Activated CD4-positive, alpha-beta T cell treated with anti-CD3 and anti-CD28 coated beads for 36 hours (primary cell): ENCODE measurements around the gene RIF1. TPM values are rescaled to one million over a fixed set of nuclear protein-coding genes. Genes with fewer than 3 reads are reported as not detected.

Experiments used
- ATAC-seq: fragments of 200-7000 bp; cut with Tn5 transposase; one replicate; pipeline ENCODE4 v1.10.0; 2021; ENCODE audit warnings: mild to moderate bottlenecking, moderate library complexity
- CTCF ChIA-PET: fragments of 350-600 bp; sonication (Branson Sonifier 250); formaldehyde crosslinking; loops from one replicate; lab custom pipeline; 2021; ENCODE audit warnings: antibody characterized with exemption; lab: Charles Lee
- POLR2A ChIA-PET: fragments of 350-600 bp; sonication (Branson Sonifier 250); formaldehyde crosslinking; loops from one replicate; lab custom pipeline; 2021; ENCODE audit warnings: antibody characterized with exemption, inconsistent platforms; lab: Charles Lee
- DNase-seq: peaks from one replicate; pipeline ENCODE4 v3.0.0-alpha.2; 2020
- H3K27ac Mint-ChIP-seq: one replicate; pipeline ENCODE4 v1.8.0; 2021; ENCODE audit warnings: mixed read lengths
- H3K27me3 Mint-ChIP-seq: one replicate; pipeline ENCODE4 v1.8.0; 2021; ENCODE audit warnings: mixed read lengths
- H3K36me3 Mint-ChIP-seq: one replicate; pipeline ENCODE4 v1.8.0; 2021; ENCODE audit warnings: low read depth, mixed read lengths
- H3K4me1 Mint-ChIP-seq: one replicate; pipeline ENCODE4 v1.8.0; 2021; ENCODE audit warnings: mixed read lengths
- H3K4me3 Mint-ChIP-seq: one replicate; pipeline ENCODE4 v1.8.0; 2021; ENCODE audit warnings: mild to moderate bottlenecking, moderate library complexity, mixed read lengths
- H3K9me3 Mint-ChIP-seq: one replicate; pipeline ENCODE4 v1.8.0; 2021; ENCODE audit warnings: low read depth, mixed read lengths
- intact Hi-C, 2 experiments: fragments of 100-400 bp; cut with DNase I in 1 of 2; cut with micrococcal nuclease in 1 of 2; formaldehyde crosslinking; loops; one replicate each; pipeline versions ENCODE4 v1.14.2 to v1.15.1; 2022 to 2024; cut with DNase I, micrococcal nuclease
- total RNA-seq, 2 experiments: library from RNA; stranded (reverse); gene quantifications; one replicate each; pipeline ENCODE4 v1.2.3, GENCODE V29; 2021

The RIF1 gene
- total RNA-seq, 2 experiments from 2014 or later: 55.7 to 67.1 TPM

GRCh38 chr2:151476287-151476686 is 66.6 kb downstream of the RIF1 start:
- ChIA-PET CTCF (interaction anchor here (0.8 kb wide), 1 partner anchor 11 kb away, joined by 3 read pairs; no protein-coding TSS in a partner anchor), POLR2A (no interaction called here)
- peaks cover 16% of the 10 kb centered on the region for H3K4me1 Mint-ChIP-seq
- no peak for ATAC-seq
- no peak for DNase-seq
- no peaks in the 10 kb centered on the region for H3K27me3 Mint-ChIP-seq
- no peak overlapping the region for H3K27ac Mint-ChIP-seq
- peaks cover 68% of the 10 kb centered on the region for H3K36me3 Mint-ChIP-seq
- intact Hi-C loops: no loop called here
- H3K4me3 Mint-ChIP-seq: no peak overlapping the region
- H3K9me3 Mint-ChIP-seq: peaks cover 4% of the 10 kb centered on the region

DNA sequence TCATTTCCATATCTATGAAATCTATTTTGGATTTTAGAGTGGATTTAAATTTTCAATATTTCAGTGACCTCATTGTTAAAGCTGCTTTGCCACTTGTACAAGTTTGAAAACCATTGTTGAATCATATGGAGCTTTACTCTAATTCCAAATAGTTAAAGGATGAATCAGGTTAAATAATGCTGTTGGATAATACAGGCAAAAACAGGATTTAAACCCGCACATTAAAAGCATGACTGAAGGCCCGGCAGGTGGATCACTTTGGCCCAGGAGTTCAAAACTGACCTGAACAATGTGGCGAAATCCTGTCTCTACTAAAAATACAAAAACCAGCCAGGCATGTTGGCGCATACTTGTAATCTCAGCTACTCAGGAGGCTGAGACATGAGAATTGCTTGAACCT is 68.3 kb downstream of the RIF1 start:
- Mint-ChIP-seq H3K4me1 (peaks cover 25% of the 10 kb centered on the region), H3K4me3 (no peak overlapping the region), H3K9me3 (peaks cover 4% of the 10 kb centered on the region), H3K27me3 (no peaks in the 10 kb centered on the region), H3K36me3 (peaks cover 66% of the 10 kb centered on the region), H3K27ac (no peak overlapping the region)
- ChIA-PET POLR2A (no interaction called here), CTCF (no interaction called here)
- ATAC-seq: no peak
- DNase-seq: no peak
- intact Hi-C loops: no loop called here

GRCh38 chr2:151481744-151482143 is 72.0 kb downstream of the RIF1 start:
- peak; percentile 84 for ATAC-seq
- H3K4me3 Mint-ChIP-seq: no peak overlapping the region
- peak overlapping the region; percentile 68 for H3K27ac Mint-ChIP-seq
- peaks cover 75% of the 10 kb centered on the region for H3K36me3 Mint-ChIP-seq
- POLR2A ChIA-PET: no interaction called here
- H3K27me3 Mint-ChIP-seq: no peaks in the 10 kb centered on the region
- peak; percentile 62 for DNase-seq
- intact Hi-C loops: loop anchor here (1.0 to 10.0 kb wide), 5 partner anchors 59 to 346 kb away; partner anchors contain the start of genes ARL5A (in 2 of the 2) and NMI (in 1 of the 2)
- CTCF ChIA-PET: no interaction called here
- H3K9me3 Mint-ChIP-seq: peaks cover 8% of the 10 kb centered on the region
- H3K4me1 Mint-ChIP-seq: peaks cover 41% of the 10 kb centered on the region

DNA sequence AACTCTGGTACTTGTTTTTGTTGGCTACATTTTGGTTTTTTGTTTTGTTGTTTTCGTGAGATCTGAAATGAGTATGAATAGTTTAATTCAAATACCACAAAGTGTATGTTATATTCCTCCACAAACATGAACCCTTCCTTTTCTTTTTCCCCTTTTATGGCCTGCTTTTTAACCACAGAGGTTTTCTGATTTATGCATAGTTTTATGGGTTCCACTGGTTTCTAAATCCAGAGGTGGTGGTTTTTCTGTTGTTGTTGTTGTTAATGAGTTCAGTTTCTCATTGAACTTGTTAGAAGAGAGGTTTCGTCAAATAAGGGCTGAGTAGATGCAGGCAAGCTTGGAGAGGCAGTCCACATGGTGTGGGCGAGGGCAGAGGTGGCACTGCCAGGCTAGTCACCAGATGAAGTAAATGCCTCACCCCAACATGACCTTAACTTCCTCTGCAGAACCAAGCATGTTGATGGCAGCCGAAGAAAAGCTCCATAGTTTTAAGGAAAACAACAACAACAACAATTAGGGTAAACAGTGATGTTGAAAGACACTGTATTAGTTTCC is 72.5 kb downstream of the RIF1 start:
- DNase-seq (peak; percentile 36), ATAC-seq (peak; percentile 40)
- H3K36me3 Mint-ChIP-seq: peaks cover 74% of the 10 kb centered on the region
- no peak overlapping the region for H3K4me3 Mint-ChIP-seq
- peak overlapping the region; percentile 68 for H3K27ac Mint-ChIP-seq
- ChIA-PET CTCF (no interaction called here), POLR2A (no interaction called here)
- no peaks in the 10 kb centered on the region for H3K27me3 Mint-ChIP-seq
- intact Hi-C loops: loop anchor here (5.0 to 10.0 kb wide), 3 partner anchors 60 to 345 kb away; partner anchors contain the start of gene ARL5A (in 2 of the 2)
- H3K4me1 Mint-ChIP-seq: peaks cover 41% of the 10 kb centered on the region
- peaks cover 8% of the 10 kb centered on the region for H3K9me3 Mint-ChIP-seq

- CTCF ChIA-PET: no interaction called here
- H3K27me3 Mint-ChIP-seq: no peaks in the 10 kb centered on the region
- POLR2A ChIA-PET: interaction anchor here (0.5 to 0.7 kb wide), 2 partner anchors 26 to 1222 kb away, joined by 3 to 5 read pairs; no protein-coding TSS in a partner anchor
- ATAC-seq (no peak), DNase-seq (no peak)
- intact Hi-C loops: loop anchor here (5.0 to 10.0 kb wide), 3 partner anchors 61 to 344 kb away; partner anchors contain the start of gene ARL5A (in 2 of the 2)
- peaks cover 41% of the 10 kb centered on the region for H3K4me1 Mint-ChIP-seq
- H3K9me3 Mint-ChIP-seq: peaks cover 8% of the 10 kb centered on the region
- no peak overlapping the region for H3K4me3 Mint-ChIP-seq
- peaks cover 69% of the 10 kb centered on the region for H3K36me3 Mint-ChIP-seq
- H3K27ac Mint-ChIP-seq: no peak overlapping the region
Measured at GRCh38 chr2:151483546-151483945, 73.8 kb downstream of the RIF1 start.

GRCh38 chr2:151484100-151484499 is 74.4 kb downstream of the RIF1 start:
- CTCF ChIA-PET: no interaction called here

DNA sequence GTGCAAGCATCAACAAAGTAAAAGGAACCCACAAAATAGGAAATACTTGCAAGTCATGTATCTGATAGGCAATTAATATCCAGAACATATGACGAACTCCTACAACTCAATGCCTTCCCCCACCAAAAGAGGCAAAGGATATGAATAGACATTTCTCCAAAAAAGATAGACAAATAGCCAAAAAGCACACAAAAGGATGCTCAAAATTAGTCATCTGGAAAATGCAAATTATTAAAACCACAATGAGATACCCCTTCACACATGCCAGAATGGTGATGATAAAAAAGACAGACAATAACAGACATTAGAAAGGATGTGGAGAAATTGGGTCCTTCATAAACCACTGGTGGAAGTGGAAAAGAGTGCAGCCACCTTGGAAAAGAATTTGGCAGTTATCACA is 76.4 kb downstream of the RIF1 start:
- no peak overlapping the region for H3K27ac Mint-ChIP-seq
- ChIA-PET POLR2A (no interaction called here), CTCF (no interaction called here)
- DNase-seq: no peak
- ATAC-seq: peak; percentile 9
- no peak overlapping the region for H3K4me3 Mint-ChIP-seq
- H3K27me3 Mint-ChIP-seq: no peaks in the 10 kb centered on the region
- peaks cover 3% of the 10 kb centered on the region for H3K9me3 Mint-ChIP-seq
- intact Hi-C loops: loop anchor here in 1 of 2 experiments (10.0 kb wide), 1 partner anchor 339 kb away; the partner anchor contains the start of gene ARL5A
- H3K4me1 Mint-ChIP-seq: peaks cover 33% of the 10 kb centered on the region
- H3K36me3 Mint-ChIP-seq: peaks cover 59% of the 10 kb centered on the region

More at GRCh38 chr2:151484100-151484499, 74.4 kb downstream of the RIF1 start:
- intact Hi-C loops: loop anchor here (5.0 to 10.0 kb wide), 3 partner anchors 62 to 343 kb away; partner anchors contain the start of gene ARL5A (in 2 of the 2)
- Mint-ChIP-seq H3K4me1 (peaks cover 41% of the 10 kb centered on the region), H3K27ac (no peak overlapping the region), H3K4me3 (no peak overlapping the region), H3K27me3 (no peaks in the 10 kb centered on the region), H3K36me3 (peaks cover 63% of the 10 kb centered on the region), H3K9me3 (peaks cover 8% of the 10 kb centered on the region)
- DNase-seq (no peak), ATAC-seq (no peak)
- POLR2A ChIA-PET: no interaction called here

- CTCF ChIA-PET: no interaction called here
- intact Hi-C loops: no loop called here
- Mint-ChIP-seq H3K27me3 (no peaks in the 10 kb centered on the region), H3K27ac (no peak overlapping the region), H3K36me3 (peaks cover 41% of the 10 kb centered on the region), H3K4me3 (no peak overlapping the region), H3K9me3 (peaks cover 3% of the 10 kb centered on the region), H3K4me1 (peaks cover 12% of the 10 kb centered on the region)
- DNase-seq: no peak
- ATAC-seq: no peak
- POLR2A ChIA-PET: no interaction called here
Measured at GRCh38 chr2:151490276-151490675, 80.6 kb downstream of the RIF1 start.

DNA sequence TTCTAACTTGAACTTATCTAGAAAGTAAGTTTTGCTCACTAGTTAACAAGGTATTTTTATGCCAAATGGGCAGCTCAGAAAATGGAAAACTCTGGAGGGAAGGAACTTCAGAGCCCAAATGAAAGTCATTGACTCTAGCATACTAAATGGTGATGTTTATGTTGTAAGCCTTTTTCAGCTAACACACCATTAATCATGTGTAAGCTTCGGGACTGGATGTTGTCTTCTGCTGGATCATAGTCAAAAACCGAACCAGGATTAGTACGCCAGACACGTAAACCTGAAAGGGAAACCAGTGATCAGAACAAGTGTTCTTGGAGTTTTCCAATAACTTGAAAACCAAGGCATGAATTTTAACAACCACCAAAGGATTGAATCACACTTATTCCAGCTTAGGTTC is 81.8 kb downstream of the RIF1 start:
- ATAC-seq (no peak), DNase-seq (no peak)
- CTCF ChIA-PET: interaction anchor here (0.7 kb wide), 1 partner anchor 596 kb away, joined by 3 read pairs; no protein-coding TSS in a partner anchor
- no peaks in the 10 kb centered on the region for H3K27me3 Mint-ChIP-seq
- POLR2A ChIA-PET: no interaction called here
- H3K4me3 Mint-ChIP-seq: no peak overlapping the region
- no peaks in the 10 kb centered on the region for H3K4me1 Mint-ChIP-seq
- intact Hi-C loops: no loop called here
- no peaks in the 10 kb centered on the region for H3K9me3 Mint-ChIP-seq
- peaks cover 31% of the 10 kb centered on the region for H3K36me3 Mint-ChIP-seq
- H3K27ac Mint-ChIP-seq: no peak overlapping the region

GRCh38 chr2:151498178-151498577 is 88.5 kb downstream of the RIF1 start:
- H3K4me3 Mint-ChIP-seq: no peak overlapping the region
- ATAC-seq (no peak), DNase-seq (no peak)
- ChIA-PET POLR2A (no interaction called here), CTCF (interaction anchor here (0.7 kb wide), 1 partner anchor 10 kb away, joined by 3 read pairs; no protein-coding TSS in a partner anchor)
- intact Hi-C loops: no loop called here
- no peaks in the 10 kb centered on the region for H3K4me1 Mint-ChIP-seq
- H3K36me3 Mint-ChIP-seq: peaks cover 9% of the 10 kb centered on the region
- H3K27ac Mint-ChIP-seq: no peak overlapping the region
- H3K27me3 Mint-ChIP-seq: no peaks in the 10 kb centered on the region
- no peaks in the 10 kb centered on the region for H3K9me3 Mint-ChIP-seq

DNA sequence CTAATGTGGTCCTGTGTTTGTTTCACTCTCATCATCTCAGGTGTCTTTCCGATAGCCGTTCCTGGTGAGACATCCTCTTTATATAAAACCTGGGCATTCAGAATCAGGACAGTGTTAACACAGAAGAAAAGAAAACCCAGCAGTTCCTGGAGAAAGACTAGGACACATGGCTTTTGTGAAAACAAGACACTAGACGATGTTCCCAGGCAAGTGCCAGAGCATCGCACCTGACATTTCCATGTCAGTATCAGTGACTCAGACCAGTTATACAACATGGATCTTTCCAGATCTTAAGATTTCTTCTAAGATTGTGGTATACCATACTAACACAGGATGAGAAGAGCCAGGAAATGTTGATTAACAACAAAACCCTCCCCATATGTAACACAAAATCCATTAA is 96.5 kb downstream of the RIF1 start:
- ChIA-PET CTCF (no interaction called here), POLR2A (no interaction called here)
- intact Hi-C loops: no loop called here

DNA sequence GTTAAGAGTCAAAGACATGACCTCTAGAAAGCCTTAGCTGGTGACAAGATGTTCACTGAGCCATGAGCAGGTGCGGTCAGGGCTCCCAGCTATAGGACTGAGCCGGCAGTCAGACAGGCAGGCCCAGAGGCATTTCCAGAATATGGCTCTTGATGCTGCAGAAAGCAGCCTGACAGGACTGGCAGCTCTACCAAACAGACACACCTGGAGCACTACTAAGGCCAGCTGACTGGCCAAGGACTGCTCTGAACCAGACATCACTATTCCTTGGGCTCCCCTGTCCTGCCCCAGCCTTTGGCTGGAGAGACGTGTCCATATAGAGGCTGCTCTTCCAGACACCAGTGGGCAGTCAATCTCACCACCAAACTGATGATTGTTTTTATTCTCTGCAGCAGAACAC is 98.8 kb downstream of the RIF1 start:
- Mint-ChIP-seq H3K27ac (no peak overlapping the region), H3K9me3 (no peaks in the 10 kb centered on the region), H3K4me3 (no peak overlapping the region), H3K36me3 (no peaks in the 10 kb centered on the region), H3K4me1 (no peaks in the 10 kb centered on the region), H3K27me3 (no peaks in the 10 kb centered on the region)
- ChIA-PET POLR2A (no interaction called here), CTCF (interaction anchor here (0.6 kb wide), 1 partner anchor 11 kb away, joined by 3 read pairs; no protein-coding TSS in a partner anchor)
- DNase-seq (no peak), ATAC-seq (no peak)
- intact Hi-C loops: no loop called here

More for the DNA sequence above, 96.5 kb downstream of the RIF1 start:
- Mint-ChIP-seq H3K4me3 (no peak overlapping the region), H3K9me3 (no peaks in the 10 kb centered on the region), H3K27me3 (no peaks in the 10 kb centered on the region), H3K27ac (no peak overlapping the region), H3K36me3 (no peaks in the 10 kb centered on the region), H3K4me1 (no peaks in the 10 kb centered on the region)
- ATAC-seq: no peak
- no peak for DNase-seq
